Activated T-helper 17 cell treated with anti-CD3 and anti-CD28 coated beads, Interleukin-2, amount 50 U/mL, for 72 hours (primary cell): Measurements from ENCODE around the gene HOXD4. TPM values are rescaled to one million over a fixed set of nuclear protein-coding genes. Genes with fewer than 3 reads are reported as not detected.

Experiments used
- ATAC-seq: fragments of 150-1000 bp; cut with Tn5 transposase; replicated peaks from 2 replicates; pipeline ENCODE4 v1.10.0; 2021; ENCODE audit warnings: mild to moderate bottlenecking, moderate library complexity
- H3K27ac Mint-ChIP-seq: one replicate; pipeline ENCODE4 v1.8.0; 2022; ENCODE audit warnings: mixed read lengths
- H3K27me3 Mint-ChIP-seq: one replicate; pipeline ENCODE4 v1.8.0; 2022; ENCODE audit warnings: mixed read lengths
- H3K36me3 Mint-ChIP-seq: one replicate; pipeline ENCODE4 v1.8.0; 2022; ENCODE audit warnings: low read depth, mild to moderate bottlenecking, mixed read lengths
- H3K4me1 Mint-ChIP-seq: one replicate; pipeline ENCODE4 v1.8.0; 2022; ENCODE audit warnings: mixed read lengths
- H3K4me3 Mint-ChIP-seq: one replicate; pipeline ENCODE4 v1.8.0; 2022; ENCODE audit warnings: mild to moderate bottlenecking, mixed read lengths
- H3K9me3 Mint-ChIP-seq: one replicate; pipeline ENCODE4 v1.8.0; 2022; ENCODE audit warnings: mixed read lengths
- total RNA-seq, 2 donors: library from RNA; stranded (reverse); gene quantifications; one replicate each; pipeline ENCODE4 v1.2.3, GENCODE V29; 2022

The HOXD4 gene
- total RNA-seq, 2 donors from 2014 or later: not detected

GRCh38 chr2:176186024-176186423 is 34.7 kb downstream of the HOXD4 start:
- Mint-ChIP-seq H3K4me3 (no peak overlapping the region), H3K27me3 (peaks cover 59% of the 10 kb centered on the region), H3K36me3 (peaks cover 5% of the 10 kb centered on the region), H3K9me3 (no peaks in the 10 kb centered on the region), H3K27ac (no peak overlapping the region), H3K4me1 (peaks cover 10% of the 10 kb centered on the region)
- ATAC-seq: no peak

DNA sequence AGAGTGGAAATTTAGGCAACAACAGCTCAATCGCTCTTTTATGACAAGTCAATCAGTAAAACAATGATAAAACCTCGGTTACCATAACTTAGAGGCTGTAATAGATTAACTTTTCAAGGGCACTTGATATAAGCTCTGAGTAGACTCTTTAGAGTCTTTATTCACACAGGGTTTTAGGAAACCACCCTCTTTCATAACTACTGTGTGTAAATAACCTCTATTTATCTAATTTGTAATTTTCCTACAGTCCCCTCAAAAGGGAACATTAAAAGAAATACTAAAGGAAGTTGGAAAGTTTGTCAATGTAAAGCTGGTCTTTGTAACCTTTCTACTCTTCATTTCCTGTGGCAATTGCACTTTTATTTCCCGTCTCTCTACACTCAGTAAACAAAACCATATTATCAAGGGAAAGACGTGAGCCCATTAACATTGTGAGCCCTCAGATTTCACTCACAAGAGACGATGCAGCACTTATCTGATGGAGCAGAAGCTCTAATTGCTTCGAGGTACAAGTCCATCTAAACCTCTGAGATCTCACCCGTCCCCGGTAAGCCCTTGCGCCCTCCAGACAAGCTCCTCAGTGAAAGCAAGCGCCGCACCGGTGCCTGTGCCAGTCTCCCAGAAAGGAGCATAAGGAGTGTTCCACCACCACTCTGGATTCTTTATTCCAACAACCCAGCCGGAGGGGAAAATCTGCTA is 36.0 kb downstream of the HOXD4 start:
- H3K4me3 Mint-ChIP-seq: peak overlapping the region; percentile 83
- no peak for ATAC-seq
- H3K27ac Mint-ChIP-seq: no peak overlapping the region
- no peaks in the 10 kb centered on the region for H3K9me3 Mint-ChIP-seq
- H3K4me1 Mint-ChIP-seq: peaks cover 10% of the 10 kb centered on the region
- H3K27me3 Mint-ChIP-seq: peaks cover 62% of the 10 kb centered on the region
- H3K36me3 Mint-ChIP-seq: peaks cover 5% of the 10 kb centered on the region

- Mint-ChIP-seq H3K27ac (no peak within 1 kb of the TSS), H3K27me3 (peaks cover 65% of the 10 kb centered on the region), H3K4me3 (peak within 1 kb of the TSS; percentile 83), H3K36me3 (peaks cover 5% of the 10 kb centered on the region), H3K4me1 (peaks cover 10% of the 10 kb centered on the region), H3K9me3 (no peaks in the 10 kb centered on the region)
- ATAC-seq: peak; percentile 46
Observed at GRCh38 chr2:176187899-176188773, 36.8 kb downstream of the HOXD4 start, which contains the start of gene HOXD1. TSS of gene HOXD1 (plus strand) at chr2:176188668. CDS start at chr2:176188802, 134 bp downstream.

DNA sequence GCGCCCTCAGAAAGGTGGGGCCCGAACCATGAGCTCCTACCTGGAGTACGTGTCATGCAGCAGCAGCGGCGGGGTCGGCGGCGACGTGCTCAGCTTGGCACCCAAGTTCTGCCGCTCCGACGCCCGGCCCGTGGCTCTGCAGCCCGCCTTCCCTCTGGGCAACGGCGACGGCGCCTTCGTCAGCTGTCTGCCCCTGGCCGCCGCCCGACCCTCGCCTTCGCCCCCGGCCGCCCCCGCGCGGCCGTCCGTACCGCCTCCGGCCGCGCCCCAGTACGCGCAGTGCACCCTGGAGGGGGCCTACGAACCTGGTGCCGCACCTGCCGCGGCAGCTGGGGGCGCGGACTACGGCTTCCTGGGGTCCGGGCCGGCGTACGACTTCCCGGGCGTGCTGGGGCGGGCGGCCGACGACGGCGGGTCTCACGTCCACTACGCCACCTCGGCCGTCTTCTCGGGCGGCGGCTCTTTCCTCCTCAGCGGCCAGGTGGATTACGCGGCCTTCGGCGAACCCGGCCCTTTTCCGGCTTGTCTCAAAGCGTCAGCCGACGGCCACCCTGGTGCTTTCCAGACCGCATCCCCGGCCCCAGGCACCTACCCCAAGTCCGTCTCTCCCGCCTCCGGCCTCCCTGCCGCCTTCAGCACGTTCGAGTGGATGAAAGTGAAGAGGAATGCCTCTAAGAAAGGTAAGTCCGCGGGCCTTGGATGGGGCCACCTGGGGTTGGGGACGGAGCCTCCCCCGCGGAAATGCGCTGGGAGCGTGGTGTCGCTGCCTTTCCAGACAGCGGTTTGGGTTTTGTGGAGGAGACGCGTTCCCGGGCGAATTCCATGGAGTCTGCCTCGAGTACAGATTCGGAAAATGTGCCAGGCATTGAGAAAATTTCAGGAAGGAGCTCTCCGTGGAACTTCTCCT is 37.7 kb downstream of the HOXD4 start:
- no peak overlapping the region for H3K27ac Mint-ChIP-seq
- H3K27me3 Mint-ChIP-seq: peaks cover 65% of the 10 kb centered on the region
- peaks cover 10% of the 10 kb centered on the region for H3K4me1 Mint-ChIP-seq
- H3K9me3 Mint-ChIP-seq: no peaks in the 10 kb centered on the region
- ATAC-seq: no peak
- peaks cover 5% of the 10 kb centered on the region for H3K36me3 Mint-ChIP-seq
- H3K4me3 Mint-ChIP-seq: peak overlapping the region; percentile 83

DNA sequence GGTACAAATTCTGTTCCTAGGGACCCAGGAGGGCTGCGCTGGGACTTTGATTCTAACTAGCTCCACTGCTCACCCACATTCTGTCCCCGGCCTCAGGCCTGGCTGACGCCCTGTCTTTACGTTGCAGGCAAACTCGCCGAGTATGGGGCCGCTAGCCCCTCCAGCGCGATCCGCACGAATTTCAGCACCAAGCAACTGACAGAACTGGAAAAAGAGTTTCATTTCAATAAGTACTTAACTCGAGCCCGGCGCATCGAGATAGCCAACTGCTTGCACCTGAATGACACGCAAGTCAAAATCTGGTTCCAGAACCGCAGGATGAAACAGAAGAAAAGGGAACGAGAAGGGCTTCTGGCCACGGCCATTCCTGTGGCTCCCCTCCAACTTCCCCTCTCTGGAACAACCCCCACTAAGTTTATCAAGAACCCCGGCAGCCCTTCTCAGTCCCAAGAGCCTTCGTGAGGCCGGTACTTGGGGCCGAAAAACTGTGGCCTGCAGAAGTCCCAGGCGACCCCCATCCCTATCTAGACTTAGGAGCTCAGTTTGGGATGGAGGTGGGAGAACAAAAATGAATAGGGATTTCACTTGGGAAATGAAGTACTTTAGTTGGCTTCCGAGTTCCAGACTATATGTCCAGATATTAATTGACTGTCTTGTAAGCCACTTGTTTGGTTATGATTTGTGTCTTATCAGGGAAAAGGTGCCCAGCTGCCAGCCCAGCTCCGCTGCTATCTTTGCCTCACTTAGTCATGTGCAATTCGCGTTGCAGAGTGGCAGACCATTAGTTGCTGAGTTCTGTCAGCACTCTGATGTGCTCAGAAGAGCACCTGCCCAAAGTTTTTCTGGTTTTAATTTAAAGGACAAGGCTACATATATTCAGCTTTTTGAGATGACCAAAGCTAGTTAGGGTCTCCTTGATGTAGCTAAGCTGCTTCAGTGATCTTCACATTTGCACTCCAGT is 38.6 kb downstream of the HOXD4 start:
- Mint-ChIP-seq H3K4me3 (peak overlapping the region; percentile 56), H3K27me3 (peaks cover 67% of the 10 kb centered on the region), H3K9me3 (no peaks in the 10 kb centered on the region), H3K4me1 (peaks cover 10% of the 10 kb centered on the region), H3K36me3 (peaks cover 5% of the 10 kb centered on the region), H3K27ac (no peak overlapping the region)
- no peak for ATAC-seq

GRCh38 chr2:176192351-176192750 is 41.0 kb downstream of the HOXD4 start:
- Mint-ChIP-seq H3K36me3 (peaks cover 5% of the 10 kb centered on the region), H3K27ac (no peak overlapping the region), H3K4me1 (peaks cover 8% of the 10 kb centered on the region), H3K4me3 (no peak overlapping the region), H3K9me3 (no peaks in the 10 kb centered on the region), H3K27me3 (peaks cover 60% of the 10 kb centered on the region)
- no peak for ATAC-seq

DNA sequence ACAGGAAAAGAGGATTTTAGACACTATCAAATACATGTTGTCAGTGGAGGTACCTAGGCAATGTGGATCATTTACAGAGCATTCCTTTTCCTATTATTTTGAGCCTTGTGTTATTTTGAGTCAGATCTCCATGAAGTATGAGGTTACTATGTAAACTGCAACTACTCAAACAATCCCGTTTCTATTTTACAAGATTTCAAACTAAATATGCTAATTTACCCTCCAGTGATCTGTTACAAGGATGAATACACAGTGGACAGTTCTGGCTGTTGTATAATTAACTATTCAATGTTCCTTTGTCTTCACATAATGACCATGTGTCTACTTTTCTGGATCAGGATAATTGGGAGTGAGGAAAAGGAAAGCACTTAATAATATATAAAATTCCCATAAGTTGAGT is 41.7 kb downstream of the HOXD4 start:
- peaks cover under 1% of the 10 kb centered on the region for H3K4me1 Mint-ChIP-seq
- H3K9me3 Mint-ChIP-seq: no peaks in the 10 kb centered on the region
- H3K4me3 Mint-ChIP-seq: no peak overlapping the region
- H3K27ac Mint-ChIP-seq: no peak overlapping the region
- peaks cover 58% of the 10 kb centered on the region for H3K27me3 Mint-ChIP-seq
- no peak for ATAC-seq
- H3K36me3 Mint-ChIP-seq: peaks cover under 1% of the 10 kb centered on the region

DNA sequence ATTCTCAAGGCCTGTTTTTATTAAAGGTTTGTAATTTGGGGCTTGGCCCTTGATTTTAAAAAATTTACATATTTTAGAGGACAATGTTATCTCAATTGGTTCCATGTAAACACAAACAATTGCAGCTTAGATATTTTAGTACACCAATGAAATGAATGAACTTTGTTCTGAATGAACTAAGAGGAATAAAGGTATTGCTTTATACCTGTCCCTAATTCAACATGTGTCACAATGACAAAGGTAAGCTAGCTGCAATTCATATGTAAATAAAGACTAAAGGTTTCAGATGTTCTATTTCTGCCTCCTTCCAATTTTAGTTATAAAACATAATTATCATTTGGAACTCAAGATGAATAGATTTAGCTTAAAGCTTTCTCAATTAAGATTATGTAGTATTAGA is 48.6 kb downstream of the HOXD4 start:
- ATAC-seq: no peak
- no peaks in the 10 kb centered on the region for H3K9me3 Mint-ChIP-seq
- H3K36me3 Mint-ChIP-seq: no peaks in the 10 kb centered on the region
- no peak overlapping the region for H3K4me3 Mint-ChIP-seq
- peaks cover 28% of the 10 kb centered on the region for H3K27me3 Mint-ChIP-seq
- H3K27ac Mint-ChIP-seq: no peak overlapping the region
- H3K4me1 Mint-ChIP-seq: no peaks in the 10 kb centered on the region

- H3K36me3 Mint-ChIP-seq: no peaks in the 10 kb centered on the region
- peaks cover 25% of the 10 kb centered on the region for H3K27me3 Mint-ChIP-seq
- no peak for ATAC-seq
- no peaks in the 10 kb centered on the region for H3K9me3 Mint-ChIP-seq
- no peak overlapping the region for H3K4me3 Mint-ChIP-seq
- H3K4me1 Mint-ChIP-seq: no peaks in the 10 kb centered on the region
- H3K27ac Mint-ChIP-seq: no peak overlapping the region
Observed at GRCh38 chr2:176200971-176201370, 49.6 kb downstream of the HOXD4 start.

DNA sequence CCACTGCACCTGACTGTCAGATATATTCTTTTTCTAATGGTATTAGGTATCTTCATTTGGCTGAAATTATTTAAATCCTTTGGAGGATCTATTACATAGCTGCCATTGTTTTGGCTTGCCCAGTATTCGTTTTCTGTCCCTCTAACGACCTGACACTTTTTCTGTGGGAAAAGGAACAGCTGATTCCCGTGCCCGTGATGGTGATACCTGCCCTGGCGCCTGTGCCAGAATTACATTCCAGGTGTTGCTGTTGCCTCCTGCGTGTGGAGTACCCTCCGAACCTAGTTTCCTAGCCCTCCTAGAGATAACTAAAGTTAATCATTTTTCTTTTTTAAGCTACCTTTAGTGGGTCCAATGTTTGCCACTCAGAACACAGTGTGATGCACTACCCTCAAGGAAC is 51.1 kb downstream of the HOXD4 start:
- no peaks in the 10 kb centered on the region for H3K36me3 Mint-ChIP-seq
- H3K27me3 Mint-ChIP-seq: peaks cover 17% of the 10 kb centered on the region
- H3K9me3 Mint-ChIP-seq: no peaks in the 10 kb centered on the region
- ATAC-seq: no peak
- no peaks in the 10 kb centered on the region for H3K4me1 Mint-ChIP-seq
- no peak overlapping the region for H3K27ac Mint-ChIP-seq
- no peak overlapping the region for H3K4me3 Mint-ChIP-seq

Other genes with a start within 250 kb of the HOXD4 start
- 10 to 100 TPM; 30.1 to 35.2 TPM for gene LNPK, start 149.3 kb upstream of the HOXD4 start, total RNA-seq
- not detected for gene EVX2, start 67.6 kb upstream of the HOXD4 start, total RNA-seq
- gene HOXD13, start 58.8 kb upstream of the HOXD4 start, total RNA-seq: not detected
- not detected for gene HOXD12, start 51.8 kb upstream of the HOXD4 start, total RNA-seq
- not detected for gene HOXD11, start 44.3 kb upstream of the HOXD4 start, total RNA-seq
- not detected for gene HOXD10, start 34.8 kb upstream of the HOXD4 start, total RNA-seq
- not detected for gene HOXD9, start 28.8 kb upstream of the HOXD4 start, total RNA-seq
- not detected for gene HOXD8, start 21.8 kb upstream of the HOXD4 start, total RNA-seq
- not detected for gene HOXD3, start 5.8 kb downstream of the HOXD4 start, total RNA-seq
- gene HOXD1, start 37.1 kb downstream of the HOXD4 start, total RNA-seq: not detected
- 10 to 100 TPM; 21.4 to 22.0 TPM for gene MTX2, start 117.9 kb downstream of the HOXD4 start, total RNA-seq